ENCODE measurements around the gene ATP1B1. TPM values are rescaled to one million over a fixed set of nuclear protein-coding genes. Genes with fewer than 3 reads are reported as not detected.

Gene ATP1B1
- 73.0 and 83.3 TPM in 2 replicates for total RNA-seq

DNA sequence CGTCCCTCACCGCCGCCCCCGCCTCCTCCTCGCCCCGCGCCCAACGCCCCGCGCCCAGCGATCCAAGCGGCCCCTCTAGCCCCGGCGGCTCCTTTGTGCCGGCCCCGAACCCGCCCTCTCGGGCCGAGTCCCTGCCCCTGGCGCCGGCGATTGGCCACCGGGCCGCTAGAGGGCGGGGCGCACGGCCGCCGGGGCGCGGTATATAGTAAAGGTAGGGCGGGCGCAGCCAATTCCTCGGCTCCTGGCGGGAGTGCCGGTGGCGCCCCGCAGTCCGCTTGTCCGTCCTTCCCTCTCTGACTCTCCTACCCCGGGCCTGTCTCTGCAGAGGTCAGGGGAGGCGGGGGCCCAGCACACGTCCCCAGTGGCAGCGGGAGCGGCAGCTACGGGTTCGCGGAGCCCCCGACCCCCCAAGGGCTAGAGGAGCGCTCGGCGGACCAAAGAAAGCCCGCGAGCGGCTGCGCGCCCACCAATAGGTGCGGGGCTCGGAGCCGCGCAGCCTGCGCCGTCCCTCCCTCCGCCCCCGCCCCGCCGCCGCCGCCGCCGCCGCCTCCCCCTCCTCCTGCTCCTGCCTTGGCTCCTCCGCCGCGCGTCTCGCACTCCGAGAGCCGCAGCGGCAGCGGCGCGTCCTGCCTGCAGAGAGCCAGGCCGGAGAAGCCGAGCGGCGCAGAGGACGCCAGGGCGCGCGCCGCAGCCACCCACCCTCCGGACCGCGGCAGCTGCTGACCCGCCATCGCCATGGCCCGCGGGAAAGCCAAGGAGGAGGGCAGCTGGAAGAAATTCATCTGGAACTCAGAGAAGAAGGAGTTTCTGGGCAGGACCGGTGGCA is at the start of gene ATP1B1:
TSS of gene ATP1B1 (plus strand) at position 596 of the 826 bp plus-strand sequence. CDS start at position 736, 140 bp downstream.
- no peak for DNase-seq (ENCODE audit: low read depth)

DNA sequence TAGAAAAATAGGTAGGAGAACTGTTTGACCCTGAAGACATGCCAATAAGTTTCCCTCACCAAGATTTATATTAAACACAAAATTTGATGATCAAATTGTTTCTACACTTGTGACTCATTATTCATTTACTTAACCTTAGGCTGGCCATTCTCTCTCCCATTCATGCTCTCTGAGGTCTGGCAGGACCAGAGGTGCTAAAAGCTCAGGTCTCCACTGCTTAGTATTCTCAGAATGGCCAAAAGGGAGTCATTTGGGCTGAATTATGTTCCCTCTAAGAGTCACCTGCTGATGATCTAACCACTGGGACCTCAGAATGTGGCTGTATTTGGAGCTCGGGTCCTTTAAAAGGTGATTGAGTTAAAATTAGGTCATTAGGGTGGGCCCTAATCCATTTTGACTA is 47.1 kb upstream of the ATP1B1 start:
- no peak for DNase-seq (ENCODE audit: low read depth)
- TF ChIP-seq, protein P1, sequence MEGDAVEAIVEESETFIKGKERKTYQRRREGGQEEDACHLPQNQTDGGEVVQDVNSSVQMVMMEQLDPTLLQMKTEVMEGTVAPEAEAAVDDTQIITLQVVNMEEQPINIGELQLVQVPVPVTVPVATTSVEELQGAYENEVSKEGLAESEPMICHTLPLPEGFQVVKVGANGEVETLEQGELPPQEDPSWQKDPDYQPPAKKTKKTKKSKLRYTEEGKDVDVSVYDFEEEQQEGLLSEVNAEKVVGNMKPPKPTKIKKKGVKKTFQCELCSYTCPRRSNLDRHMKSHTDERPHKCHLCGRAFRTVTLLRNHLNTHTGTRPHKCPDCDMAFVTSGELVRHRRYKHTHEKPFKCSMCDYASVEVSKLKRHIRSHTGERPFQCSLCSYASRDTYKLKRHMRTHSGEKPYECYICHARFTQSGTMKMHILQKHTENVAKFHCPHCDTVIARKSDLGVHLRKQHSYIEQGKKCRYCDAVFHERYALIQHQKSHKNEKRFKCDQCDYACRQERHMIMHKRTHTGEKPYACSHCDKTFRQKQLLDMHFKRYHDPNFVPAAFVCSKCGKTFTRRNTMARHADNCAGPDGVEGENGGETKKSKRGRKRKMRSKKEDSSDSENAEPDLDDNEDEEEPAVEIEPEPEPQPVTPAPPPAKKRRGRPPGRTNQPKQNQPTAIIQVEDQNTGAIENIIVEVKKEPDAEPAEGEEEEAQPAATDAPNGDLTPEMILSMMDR (conservative IDR thresholded peaks at IDR 0.05; ENCODE audit: low read depth, low read length): no peak

More for the DNA sequence above, at the start of gene ATP1B1:
- TF ChIP-seq, protein P1 (conservative IDR thresholded peaks at IDR 0.05; ENCODE audit: low read depth, low read length): peak; percentile 31
- peak within 1 kb of the TSS; percentile 77 for H3K4me3 ChIP-seq (ENCODE audit: low read depth, low read length)

DNA sequence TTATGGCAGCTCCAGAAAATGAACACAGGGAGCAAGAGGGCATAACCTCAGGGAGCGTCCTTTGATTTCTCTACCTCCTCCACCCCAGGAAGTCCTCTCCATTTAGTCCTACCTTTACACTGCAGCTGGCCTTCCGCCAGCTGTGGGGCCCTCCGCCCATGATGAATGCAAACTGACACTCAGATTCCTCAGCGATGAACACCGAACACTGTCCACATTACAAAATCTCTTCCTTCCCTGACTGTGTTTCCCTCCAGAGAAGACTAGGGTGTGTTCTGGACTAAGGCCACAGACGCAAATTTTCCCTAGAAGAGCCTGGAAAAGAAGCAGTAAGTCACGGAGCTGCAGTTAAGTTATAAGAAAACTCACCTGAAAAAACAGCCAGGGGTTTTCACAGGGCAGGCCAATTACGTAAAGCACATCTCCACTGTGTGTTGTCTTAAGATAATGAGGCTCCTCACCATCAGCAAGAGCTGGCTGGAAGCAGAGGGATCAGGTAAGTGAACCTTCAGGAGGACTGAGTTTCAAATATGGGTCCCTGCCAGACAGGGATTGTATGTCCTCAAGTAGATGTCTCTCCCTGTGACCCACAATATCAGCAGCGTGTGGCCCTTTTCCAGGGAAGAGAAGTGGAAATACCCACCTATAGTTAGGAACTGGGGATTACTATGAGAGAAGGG is 46.3 kb upstream of the ATP1B1 start:
- TF ChIP-seq, protein P1 (conservative IDR thresholded peaks at IDR 0.05; ENCODE audit: low read depth, low read length): no peak
- DNase-seq (ENCODE audit: low read depth): peak; percentile 16
- no peak overlapping the region for H3K4me3 ChIP-seq (ENCODE audit: low read depth, low read length)

More for the DNA sequence above, 47.1 kb upstream of the ATP1B1 start:
- H3K4me3 ChIP-seq (ENCODE audit: low read depth, low read length): no peak overlapping the region

DNA sequence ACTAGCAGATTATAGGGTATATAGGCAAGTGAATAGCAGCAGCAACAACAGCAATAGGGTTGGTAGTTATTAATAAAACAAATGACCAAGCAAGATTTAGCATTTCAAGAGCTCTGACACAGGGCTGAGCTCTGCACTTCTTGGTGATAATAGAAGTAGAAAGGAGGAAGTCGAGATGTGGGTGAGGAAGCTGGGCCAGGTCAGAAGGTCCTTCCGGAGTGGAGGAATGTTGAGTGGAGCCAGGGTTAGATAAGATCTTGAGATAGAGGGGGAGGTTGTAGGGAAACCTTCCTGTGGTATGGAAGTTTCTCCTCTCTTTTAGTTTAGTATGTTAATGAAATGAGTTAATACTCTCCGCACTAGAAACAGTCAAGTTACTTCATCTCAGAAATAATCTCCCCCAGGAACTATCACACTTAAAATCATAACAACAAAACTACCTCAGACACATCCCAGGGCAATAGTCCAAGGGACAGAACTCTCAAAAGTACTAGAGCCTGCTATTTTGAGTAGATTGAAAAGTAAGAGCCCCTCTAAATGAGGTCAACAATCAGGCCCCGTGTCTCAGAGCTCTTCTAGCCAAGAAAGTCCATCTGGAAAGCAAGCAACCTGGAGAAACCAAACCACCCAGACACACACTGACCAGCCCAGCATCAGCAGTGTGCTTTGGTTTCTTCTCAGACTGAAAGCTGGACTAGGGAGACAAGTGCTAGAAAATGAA is 45.4 kb upstream of the ATP1B1 start:
- TF ChIP-seq, protein P1 (conservative IDR thresholded peaks at IDR 0.05; ENCODE audit: low read depth, low read length): no peak
- DNase-seq (ENCODE audit: low read depth): no peak
- H3K4me3 ChIP-seq (ENCODE audit: low read depth, low read length): no peak overlapping the region

DNA sequence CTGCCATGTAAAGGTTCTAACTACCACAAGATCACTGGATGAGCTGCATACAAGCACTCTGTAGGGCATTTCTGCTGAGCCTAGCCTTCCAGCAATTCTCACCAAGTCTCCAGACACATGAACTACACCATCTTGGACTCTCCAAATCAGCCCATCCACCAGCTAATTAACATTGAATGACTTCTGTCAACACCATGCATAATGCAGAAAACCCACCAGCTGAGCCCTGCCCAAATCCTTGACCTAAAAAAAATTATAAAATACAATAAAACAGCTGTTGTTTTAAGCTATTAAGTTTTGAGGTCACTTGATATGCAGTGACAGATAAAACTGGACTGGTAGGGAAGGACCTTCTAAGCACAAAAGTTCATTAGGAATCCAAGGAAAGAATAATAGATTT is 44.3 kb upstream of the ATP1B1 start:
- TF ChIP-seq, protein P1 (conservative IDR thresholded peaks at IDR 0.05; ENCODE audit: low read depth, low read length): no peak
- no peak for DNase-seq (ENCODE audit: low read depth)
- H3K4me3 ChIP-seq (ENCODE audit: low read depth, low read length): no peak overlapping the region

DNA sequence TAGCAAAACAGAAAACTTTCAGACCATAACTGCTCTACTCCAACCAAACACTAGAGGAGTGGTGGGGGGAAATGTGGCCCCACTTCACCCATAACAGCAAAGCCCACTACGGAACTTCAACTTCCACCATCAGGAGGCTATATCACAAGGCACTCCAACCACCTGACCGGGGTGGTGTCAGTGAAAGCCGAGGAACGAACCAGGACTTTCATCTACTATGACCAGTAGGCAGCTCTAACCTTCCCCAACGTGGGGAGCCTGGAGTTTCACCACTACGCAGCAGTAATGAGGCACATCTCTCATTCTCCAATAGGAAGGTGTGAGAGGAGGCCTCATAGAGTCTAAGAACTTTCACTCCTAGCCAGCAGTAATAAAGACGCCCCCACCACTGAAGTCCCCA is 42.4 kb upstream of the ATP1B1 start:
- DNase-seq (ENCODE audit: low read depth): no peak
- TF ChIP-seq, protein P1 (conservative IDR thresholded peaks at IDR 0.05; ENCODE audit: low read depth, low read length): no peak
- H3K4me3 ChIP-seq (ENCODE audit: low read depth, low read length): no peak overlapping the region

Measured in epithelial cell of proximal tubule (primary cell).